HG03378 (cell line): ENCODE data around the gene ATP2C2.
"Not testable (repeated sequence)": the region's sequence is repeated elsewhere in the genome, so short reads cannot be mapped to it uniquely, and the experiment has no call there.

Source experiments
- ATAC-seq: cut with Tn5 transposase; IDR thresholded peaks from one replicate; pipeline ENCODE4 v1.9.1; 2021; ENCODE audit warnings: mild to moderate bottlenecking, moderate library complexity; ENCODE audit not compliant: unreplicated experiment

Gene ATP2C2

DNA sequence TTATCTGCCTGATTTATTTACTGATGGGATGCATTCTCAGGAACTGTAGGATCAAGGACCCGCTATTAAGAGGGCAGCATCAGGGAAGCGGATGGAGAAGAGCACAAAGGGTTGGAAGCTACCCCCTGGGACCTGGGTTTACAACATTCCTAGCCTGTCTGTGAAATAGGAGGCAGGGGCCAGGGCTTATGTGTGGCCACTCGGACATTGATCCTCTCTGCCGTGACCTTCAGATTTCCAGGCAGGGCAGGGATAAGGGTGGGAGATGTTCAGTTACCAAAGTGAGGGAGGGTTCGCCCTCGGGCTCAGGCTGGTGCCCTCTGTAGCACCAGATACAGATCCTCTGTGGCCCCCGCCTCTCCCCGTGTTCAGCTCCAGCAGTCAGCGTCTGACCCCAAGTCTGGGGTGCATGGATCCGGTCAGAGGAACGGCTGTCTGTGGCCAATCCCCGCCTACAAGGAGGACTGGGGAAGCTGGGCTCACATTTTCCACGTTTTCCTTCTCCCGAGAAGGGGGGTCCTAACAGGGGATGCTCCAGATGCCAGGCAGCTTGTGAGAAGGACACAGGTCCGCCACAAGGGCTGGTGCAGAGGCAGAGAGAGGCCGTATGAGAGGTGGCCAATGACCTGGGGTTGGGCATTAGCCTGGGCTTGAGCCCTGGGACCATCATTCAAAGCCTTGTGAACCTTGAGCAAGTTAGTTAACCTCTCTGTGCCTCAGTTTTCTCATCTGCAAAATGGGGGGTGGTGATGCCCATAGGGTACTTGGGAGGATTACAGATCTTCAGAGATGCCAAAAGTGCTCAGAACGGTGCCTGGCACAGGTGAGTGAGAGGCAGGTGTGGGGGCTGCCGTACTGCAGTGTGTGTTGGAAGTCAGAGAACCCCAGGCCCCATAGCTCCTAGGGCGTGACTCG is 48.3 kb downstream of the ATP2C2 start:
- ATAC-seq: no peak

DNA sequence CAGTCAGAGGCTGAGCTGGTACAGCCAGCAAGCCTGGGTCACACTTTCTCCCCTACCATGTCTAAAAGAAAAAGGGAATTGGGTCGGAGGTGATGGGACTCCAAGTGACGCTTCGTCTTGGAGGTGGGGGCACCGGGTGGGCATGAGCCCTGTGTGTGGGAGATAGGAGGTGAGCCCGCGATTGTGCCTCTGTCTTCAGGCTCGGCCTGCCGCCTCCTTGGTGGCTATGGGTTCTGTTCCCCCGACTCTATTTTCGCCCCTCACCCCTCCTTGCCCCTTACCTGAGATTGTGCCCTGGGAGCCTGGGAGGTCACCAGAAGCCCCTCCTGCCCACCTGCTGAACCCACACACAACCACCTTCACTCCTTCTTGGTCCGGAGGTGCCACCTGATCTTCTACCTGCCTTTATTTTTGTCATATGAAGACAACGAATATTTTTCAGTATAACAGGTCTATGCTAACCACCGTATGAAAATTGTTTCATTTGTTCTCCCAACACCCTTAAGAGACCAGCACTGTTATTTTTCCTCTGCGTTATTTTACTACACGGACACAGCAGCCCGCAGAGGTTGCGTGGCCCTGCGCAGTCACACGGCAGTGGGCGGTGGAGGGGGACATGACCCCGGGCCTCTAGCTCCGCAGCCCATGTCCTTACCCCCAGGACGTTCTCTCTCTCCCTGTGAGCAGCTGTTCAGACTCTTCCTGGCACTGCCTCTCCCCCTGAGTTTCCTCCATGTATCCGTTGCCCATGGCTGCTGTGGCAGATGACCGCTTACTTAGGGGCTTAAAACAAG is 49.9 kb downstream of the ATP2C2 start:
- ATAC-seq: no peak

DNA sequence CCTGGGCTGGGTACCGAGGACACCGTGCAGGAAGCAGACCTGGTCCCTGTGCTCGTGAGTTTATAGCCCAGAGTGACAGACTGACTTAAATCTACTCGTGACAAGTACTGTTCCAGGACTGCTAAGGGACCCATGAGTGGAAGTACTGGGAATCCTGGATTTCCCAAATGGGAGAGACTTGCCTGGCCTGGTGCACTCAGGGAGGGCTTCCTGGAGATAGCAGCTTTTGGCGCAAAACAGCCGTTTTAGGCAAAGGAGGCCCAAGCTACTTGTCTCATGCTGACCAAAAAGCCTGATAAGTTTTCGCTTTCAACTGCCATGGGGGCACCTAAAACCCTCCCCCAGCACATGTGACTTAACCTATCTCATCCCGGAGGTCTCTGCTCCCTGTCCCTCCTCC is 51.4 kb downstream of the ATP2C2 start:
- ATAC-seq: no peak

DNA sequence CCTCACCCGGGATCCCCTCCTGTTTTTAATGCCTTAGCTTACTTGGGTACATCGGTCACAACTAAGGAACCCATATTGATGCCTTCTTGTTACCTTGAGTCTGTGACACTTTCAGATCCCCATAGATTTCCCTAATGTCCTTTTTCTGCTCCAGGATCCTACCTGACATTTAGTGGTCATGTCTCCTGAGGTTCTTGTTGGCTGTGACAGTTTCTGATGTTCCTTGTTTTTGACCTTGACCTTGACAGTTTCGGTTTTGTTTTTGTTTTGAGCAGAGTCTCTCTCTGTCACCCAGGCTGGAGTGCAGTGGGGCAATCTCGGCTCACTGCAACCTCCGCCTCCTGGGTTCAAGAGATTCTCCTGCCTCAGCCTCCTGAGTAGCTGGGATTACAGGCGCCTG is 52.2 kb downstream of the ATP2C2 start:
- ATAC-seq: not testable (repeated sequence)

DNA sequence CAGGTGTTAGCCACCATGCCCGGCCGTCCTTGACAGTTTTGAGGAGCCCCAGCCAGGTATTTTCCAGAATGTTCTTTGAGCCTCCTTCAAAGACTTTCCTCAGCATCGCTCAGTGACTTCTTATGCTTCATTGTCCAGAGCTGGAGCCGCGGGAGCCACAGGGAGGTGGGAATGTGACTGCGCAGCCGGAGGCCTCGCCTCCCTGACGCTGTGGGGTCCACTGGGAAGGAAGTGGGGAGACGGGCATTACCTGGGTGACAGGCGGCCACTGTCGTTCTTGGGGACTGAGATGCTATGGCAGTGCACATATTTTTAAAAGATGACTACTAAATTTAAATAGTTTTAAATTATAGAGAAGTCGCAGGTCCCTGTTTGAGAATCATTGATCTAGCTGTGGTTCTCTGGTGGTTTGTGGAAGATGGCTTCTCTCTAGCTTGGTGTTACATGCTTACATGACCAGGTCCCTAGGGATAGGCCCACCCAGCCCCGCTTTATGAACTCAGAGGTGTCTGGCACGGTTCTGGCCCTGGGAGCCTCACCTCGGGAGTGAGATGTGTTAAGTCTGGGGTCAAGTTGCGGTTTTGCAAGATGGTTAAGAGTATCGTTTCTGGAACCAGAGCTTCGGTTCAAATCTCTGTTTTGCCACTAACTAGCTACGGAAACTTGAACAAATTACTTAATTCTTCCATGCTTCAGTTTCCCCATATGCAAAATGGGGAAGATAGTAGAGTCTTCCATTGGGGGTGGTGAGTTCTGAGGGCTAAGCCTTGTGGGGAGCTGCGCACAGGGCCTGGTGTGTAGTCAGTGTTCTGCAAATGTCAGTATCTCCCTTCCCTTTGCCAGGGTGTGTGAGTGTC is 53.0 kb downstream of the ATP2C2 start:
- no peak for ATAC-seq

DNA sequence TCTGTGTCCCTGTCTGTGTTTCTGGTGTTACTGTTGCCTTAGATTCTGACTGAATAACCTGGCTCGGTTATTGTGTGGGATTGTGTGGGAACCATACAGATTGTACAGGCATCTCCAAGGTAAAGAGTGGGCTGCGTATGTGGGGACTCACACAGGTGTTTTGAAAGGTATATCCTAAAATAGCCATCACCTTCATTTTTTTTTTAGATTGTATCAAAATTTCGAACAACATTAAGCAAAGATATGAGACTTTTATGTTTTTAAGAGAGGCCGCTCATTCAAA is 53.5 kb downstream of the ATP2C2 start:
- no peak for ATAC-seq

DNA sequence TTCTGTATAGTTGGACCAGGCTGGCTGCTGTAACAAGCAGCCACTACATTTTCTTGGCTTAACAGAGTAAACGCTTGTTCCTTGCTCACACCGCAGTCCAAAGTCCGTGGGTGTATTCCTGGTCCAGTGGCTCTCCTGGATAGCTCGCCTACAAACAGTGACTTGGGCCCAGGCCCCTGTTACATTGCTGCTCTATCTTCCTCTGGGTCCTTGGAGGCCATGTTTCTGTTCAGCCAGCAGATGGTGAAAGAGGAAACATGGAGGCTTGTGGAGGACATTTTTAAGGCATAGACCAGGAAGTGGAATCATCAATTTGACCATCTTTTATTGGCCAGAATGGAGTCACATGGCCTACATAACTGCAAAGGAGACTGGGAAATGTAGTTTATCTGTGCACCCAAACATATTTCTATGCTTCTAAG is 55.1 kb downstream of the ATP2C2 start:
- ATAC-seq: no peak

DNA sequence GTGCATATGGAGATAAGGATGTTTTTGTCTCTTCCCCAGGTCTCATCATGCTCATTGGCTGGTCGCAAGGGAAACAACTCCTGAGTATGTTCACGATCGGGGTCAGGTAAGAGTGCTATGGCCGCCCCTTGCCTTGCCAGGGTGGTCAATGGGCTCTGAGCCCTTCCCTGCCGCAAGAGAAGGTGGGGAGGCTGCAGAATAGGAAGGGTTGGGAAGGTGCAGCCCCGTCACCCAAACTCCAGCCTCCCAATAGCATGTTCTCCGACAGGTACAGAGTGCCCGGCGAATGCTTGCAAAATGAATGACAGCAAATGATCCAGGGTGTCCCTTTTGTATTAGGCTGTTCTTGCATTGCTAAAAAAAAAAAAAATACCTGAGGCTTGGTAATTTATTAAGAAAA is 57.4 kb downstream of the ATP2C2 start:
- ATAC-seq: no peak

DNA sequence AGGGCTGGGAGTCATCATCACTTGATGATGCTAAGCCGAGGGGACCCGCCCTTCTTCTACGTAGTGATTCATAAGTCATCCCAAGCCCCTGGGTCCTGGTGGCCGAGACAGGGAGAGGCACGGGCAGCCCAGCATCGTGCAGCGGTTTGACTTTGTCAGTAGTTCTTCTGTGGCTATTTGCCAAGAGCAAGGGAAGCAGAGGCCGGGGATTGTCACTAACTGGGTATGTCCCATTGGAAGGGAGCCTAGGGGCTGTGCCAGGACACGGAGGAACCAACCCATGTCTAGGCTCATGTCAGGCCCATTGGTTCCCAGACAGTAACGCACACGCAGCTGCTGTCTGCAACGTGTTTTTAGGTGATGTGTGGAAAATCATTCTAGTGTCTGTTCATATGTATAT is 58.5 kb downstream of the ATP2C2 start:
- ATAC-seq: no peak

DNA sequence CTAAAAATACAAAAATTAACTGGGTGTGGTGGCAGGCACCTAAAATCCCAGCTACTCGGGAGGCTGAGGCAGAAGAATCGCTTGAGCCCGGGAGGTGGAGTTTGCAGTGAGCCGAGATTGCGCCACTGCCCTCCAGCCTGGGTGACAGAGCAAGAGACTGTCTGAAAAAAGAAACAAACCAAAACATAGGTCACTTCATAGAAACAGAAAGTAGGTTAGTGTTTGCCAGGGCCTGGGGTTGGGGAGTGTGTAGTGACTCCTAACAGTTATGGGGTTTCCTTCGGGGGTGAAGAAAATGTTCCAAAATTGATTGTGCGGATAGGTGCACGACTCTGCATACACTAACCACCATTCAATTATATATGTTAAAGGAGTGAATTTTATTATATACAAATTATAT is 59.2 kb downstream of the ATP2C2 start:
- no peak for ATAC-seq

DNA sequence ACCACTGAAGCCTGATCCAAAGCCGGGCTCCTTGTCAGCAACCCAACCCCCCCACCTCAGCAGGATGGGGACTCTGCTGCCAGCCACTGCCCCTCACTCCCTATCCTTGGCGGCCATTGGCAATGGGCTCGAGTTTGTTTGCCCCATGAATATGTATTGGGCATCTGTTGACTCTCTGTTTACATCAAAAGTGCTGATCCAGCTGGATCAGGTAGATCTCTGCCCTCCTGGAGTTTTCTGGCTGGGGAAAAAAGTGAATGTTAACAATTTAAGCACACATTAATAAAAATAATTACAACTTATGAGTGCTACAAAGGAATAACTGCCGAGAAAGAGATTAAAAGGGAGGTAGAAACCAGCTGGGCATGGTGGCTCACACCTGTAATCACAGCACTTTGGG is 62.5 kb downstream of the ATP2C2 start:
- ATAC-seq: no peak

DNA sequence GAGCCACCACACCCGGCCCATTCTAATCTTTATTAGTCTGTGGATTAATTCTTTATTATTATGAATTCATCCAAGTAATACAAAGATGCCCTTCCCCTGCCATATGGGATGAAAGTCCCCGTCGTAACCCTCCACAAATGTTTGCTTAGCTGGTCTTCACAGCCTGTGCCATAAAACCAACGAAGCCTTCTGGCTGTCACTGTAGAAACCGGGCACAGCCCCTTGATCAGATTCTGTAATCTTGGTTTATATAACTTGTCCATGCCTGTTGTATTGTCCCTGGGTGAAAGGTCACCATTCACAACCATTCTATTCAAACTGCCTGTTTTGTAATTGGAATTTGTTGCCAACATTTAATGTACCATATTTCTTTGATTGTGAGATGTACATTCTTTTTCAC is 66.5 kb downstream of the ATP2C2 start:
- ATAC-seq: no peak

DNA sequence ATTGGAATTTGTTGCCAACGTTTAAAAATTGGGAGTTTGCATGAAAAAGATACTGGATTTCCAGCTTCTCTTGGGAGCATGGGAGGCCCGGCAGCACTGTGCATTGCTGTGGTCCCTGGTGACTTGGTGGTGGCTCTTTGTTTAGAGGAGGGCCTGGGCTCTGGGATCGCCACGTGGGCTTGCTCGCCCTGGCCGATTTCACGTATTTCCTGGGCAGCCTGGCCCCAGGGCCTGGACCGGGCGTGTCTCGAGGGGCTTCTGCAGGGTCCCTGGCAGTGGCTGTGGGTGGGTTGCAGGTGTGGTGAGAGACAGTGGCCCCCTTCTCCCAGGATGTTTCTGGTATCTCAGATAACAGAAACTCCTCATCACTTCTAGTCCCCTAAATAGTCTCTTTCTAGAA is 67.9 kb downstream of the ATP2C2 start:
- no peak for ATAC-seq

DNA sequence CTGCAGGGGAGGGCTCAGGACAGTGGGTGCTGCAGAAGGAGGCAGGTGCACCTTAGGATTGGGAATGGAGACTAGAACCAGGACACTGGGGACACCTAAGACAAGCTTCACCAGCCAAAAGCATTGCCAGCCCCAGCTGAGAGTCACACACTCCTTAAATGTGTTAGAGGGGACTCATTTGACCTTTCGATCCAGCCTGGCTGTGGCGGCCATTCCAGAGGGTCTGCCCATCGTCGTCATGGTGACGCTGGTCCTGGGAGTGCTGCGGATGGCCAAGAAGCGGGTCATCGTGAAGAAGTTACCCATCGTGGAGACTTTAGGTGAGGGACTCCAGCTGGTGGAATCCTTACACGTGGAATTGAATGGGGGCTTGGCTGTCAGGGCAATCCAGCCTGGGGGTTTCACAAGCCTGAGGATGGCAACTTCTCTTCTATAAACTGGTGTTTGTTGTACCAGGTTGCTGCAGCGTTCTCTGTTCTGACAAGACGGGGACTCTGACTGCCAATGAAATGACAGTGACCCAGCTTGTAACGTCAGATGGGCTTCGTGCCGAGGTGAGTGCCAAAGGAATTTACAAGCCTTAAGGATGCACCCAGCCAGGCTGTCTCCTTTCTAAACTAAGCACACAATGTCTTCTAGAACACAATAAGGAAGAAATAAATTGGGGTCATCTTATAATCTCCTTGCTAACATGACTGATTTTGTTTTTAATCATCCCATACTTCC is 70.8 kb downstream of the ATP2C2 start:
- no peak for ATAC-seq

DNA sequence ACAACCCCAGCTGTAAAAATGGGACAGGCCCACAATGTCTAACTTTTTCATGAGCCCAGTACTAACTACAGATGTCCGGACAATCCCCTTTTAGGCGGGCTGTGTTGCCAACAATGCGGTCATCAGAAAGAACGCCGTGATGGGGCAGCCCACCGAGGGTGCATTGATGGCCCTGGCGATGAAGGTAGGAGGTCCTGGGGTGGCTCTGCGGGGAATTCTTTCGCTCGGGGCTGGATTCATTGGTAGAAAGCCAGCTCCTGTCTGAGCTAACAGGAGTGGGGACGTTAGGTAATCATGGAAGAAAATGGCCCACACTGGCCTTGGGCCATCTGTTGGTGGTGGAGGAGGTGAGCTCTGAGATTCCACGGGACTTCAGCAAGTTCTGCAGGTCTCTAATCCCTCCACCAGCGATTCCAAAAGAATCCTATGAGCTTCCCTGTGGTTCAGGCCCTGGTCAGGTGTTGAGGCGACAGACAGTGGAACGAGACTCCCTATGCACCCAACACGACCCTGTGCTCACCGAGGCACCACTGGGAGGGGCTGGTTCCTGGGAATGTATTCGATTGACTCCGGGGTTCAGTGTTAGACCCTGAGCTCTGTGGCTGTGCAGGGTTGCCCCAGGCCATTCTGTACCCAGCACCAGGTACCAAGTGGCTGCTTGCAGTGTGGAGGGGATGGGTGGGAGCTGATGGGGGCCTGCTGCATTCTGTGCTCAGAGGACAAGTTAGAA is 74.2 kb downstream of the ATP2C2 start:
- ATAC-seq: no peak

DNA sequence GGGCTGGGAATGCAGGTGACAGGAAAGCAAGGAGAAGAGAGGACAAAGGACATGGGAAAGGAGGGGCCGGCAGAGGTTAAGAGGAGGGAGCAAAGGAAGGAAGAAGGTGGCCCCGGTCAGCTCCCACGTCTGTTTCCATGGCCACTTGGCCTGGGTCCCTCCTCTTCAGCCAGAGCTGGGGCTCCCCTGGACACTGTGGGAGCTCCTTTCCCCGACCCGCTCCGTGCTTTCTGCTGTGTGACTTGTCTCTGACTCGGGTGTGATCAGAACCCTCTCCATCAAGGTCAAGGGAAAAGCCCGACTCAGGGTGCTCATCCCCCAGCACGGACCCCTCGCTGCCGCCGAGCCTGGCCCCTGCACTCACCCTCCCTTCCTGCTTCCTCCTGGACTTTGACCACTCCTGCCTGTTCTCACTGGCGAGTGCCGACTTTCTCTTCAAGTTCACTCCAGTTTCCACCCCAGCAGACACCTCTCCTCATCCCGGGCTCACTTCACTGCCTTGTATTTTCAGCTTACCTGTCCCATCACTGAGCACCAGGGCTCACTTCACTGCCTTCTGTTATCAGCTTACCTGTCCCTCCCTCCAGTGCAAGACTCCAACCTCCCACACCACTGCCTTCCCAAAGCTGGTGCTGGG is 74.9 kb downstream of the ATP2C2 start:
- no peak for ATAC-seq

DNA sequence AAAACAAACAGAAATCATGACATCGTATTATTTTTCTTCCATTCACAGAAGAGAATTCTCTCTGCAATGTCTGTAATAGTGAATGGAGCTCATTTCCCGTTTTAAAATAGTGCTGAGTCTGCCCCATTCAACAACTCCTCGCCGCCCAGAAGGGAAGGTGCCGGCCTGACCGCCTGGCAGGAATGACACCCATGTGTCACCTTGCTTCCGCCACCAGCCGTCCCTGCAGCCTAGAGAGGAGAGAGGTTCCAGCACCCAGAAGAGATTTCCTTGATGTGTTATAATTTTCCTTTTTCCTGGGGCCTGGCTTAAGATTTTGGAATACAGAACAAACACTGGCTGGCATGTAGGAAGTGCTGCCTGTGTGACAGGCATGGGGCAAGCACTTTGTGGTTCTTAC is 76.1 kb downstream of the ATP2C2 start:
- no peak for ATAC-seq

DNA sequence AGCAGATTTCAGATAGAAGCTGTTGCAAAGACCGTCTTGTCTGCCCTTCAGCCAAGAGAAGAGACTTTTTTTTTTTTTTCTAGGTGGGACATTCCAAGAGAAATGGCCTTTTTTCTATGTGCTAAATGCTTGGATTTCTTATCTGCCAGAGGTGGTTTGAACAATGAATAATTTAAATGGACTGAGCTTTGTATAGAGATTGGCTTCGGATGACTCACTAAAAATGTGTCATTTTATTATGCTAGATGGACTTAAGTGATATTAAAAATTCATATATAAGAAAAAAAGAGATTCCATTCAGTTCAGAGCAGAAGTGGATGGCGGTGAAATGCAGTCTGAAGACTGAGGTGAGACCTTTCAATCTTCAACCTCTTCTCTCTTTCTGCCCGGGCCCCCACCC is 77.7 kb downstream of the ATP2C2 start:
- no peak for ATAC-seq

DNA sequence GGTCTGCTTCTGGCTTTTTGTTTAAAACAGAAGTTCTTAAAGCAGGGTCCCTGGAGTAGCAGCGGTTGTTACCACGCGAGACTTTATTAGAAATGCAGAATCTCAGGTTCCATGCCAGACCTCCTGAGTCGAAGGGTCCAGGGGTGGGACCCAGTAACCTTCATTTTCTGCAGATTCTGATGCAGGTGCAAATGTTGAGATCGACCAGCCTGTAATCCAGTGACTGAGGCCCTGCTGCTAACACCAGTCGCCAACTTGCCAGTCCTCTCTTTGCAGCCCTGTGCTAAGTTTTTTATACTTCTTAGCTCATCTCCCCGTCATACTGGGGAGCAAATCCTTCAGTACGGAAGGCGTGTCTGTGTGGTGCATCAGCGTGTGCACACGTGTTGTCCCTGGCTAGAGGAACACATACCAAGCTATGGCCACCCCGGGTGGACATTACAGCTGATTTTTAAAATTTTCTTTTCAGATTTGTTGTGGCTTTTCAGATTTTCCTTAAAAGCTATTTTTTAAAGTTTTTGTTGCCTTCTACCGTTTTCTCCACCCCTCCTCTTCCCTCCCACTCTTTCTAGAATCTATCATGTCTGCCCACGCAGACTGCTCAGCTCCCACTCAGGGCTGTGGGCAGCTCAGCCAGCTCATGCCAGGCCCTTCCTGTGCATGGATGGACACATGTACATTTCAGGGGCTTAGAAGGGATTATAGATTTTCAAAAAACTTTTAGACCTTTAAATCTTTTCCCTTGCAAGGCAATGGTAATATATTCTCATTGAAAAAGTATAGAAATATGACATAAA is 78.5 kb downstream of the ATP2C2 start:
- no peak for ATAC-seq
